ENCODE measurements around the gene ZIC2.

The ZIC2 gene

GRCh38 chr13:99994638-99995020 is 13.0 kb downstream of the ZIC2 start:
- POLR2A ChIA-PET = no interaction called here
- no peak for DNase-seq (ENCODE audit: extremely low spot score)
- no peak for TF ChIP-seq CTCF (IDR thresholded peaks at IDR 0.05; ENCODE audit: control extremely low read depth, extremely low read depth, low read depth, missing control alignments)
- CTCF ChIA-PET = interaction anchor here (0.7 to 1.1 kb wide), 2 partner anchors 11 to 520 kb away, joined by 3 read pairs; no protein-coding TSS in a partner anchor

DNA sequence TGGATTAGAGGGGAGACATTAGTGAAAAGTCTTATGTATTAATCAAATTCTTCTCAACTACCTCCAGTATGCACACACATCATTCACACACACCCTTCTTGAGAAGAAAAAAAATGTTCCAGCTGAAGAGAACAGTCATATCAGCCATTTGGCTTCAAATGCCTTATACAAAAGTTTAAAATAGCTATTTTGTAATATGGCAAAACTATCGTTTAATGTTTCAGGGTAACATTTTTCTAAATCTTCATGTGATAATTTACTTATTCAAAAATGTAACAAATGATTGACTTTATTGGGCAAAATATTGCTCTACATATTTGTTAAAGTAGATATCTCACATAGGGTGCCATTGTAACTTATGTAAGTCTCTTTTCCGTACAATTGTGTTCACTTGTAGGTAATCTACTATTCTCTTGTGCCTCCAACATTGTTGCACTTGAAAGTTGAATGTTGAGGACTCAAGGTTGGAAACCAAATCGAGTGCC is 13.6 kb downstream of the ZIC2 start:
- TF ChIP-seq CTCF (IDR thresholded peaks at IDR 0.05; ENCODE audit: control extremely low read depth, extremely low read depth, low read depth, missing control alignments) = no peak
- no peak for DNase-seq (ENCODE audit: extremely low spot score)
- ChIA-PET CTCF (interaction anchor here (0.7 to 1.1 kb wide), 2 partner anchors 10 to 520 kb away, joined by 3 read pairs; no protein-coding TSS in a partner anchor), POLR2A (no interaction called here)

- no peak for DNase-seq (ENCODE audit: extremely low spot score)
- CTCF ChIA-PET = no interaction called here
- POLR2A ChIA-PET = no interaction called here
- no peak for TF ChIP-seq CTCF (IDR thresholded peaks at IDR 0.05; ENCODE audit: control extremely low read depth, extremely low read depth, low read depth, missing control alignments)
These were observed 14.2 kb downstream of the ZIC2 start for GRCh38 chr13:99995589-99996380.

- CTCF ChIA-PET = no interaction called here
- no peak for DNase-seq (ENCODE audit: extremely low spot score)
- TF ChIP-seq CTCF (IDR thresholded peaks at IDR 0.05; ENCODE audit: control extremely low read depth, extremely low read depth, low read depth, missing control alignments) = no peak
- POLR2A ChIA-PET = no interaction called here
These were observed 14.9 kb downstream of the ZIC2 start for GRCh38 chr13:99996381-99996973.

GRCh38 chr13:99997702-99998214 is 16.2 kb downstream of the ZIC2 start:
- no peak for TF ChIP-seq CTCF (IDR thresholded peaks at IDR 0.05; ENCODE audit: control extremely low read depth, extremely low read depth, low read depth, missing control alignments)
- peak; percentile 13 for DNase-seq (ENCODE audit: extremely low spot score)
- CTCF ChIA-PET = no interaction called here
- POLR2A ChIA-PET = no interaction called here

GRCh38 chr13:99998261-99998660 is 16.7 kb downstream of the ZIC2 start:
- no peak for TF ChIP-seq CTCF (IDR thresholded peaks at IDR 0.05; ENCODE audit: control extremely low read depth, extremely low read depth, low read depth, missing control alignments)
- CTCF ChIA-PET = no interaction called here
- no peak for DNase-seq (ENCODE audit: extremely low spot score)
- POLR2A ChIA-PET = no interaction called here
